ENCODE measurements around the gene NOS1. TPM values are rescaled to one million over a fixed set of nuclear protein-coding genes. Genes with fewer than 3 reads are reported as not detected.

NOS1 gene
- total and polyA plus RNA-seq, 2 of the 8 experiments (the other 6 are each of a cell fraction or from before 2014, with no cell fraction given), result 1.5 to 2.0 TPM

DNA sequence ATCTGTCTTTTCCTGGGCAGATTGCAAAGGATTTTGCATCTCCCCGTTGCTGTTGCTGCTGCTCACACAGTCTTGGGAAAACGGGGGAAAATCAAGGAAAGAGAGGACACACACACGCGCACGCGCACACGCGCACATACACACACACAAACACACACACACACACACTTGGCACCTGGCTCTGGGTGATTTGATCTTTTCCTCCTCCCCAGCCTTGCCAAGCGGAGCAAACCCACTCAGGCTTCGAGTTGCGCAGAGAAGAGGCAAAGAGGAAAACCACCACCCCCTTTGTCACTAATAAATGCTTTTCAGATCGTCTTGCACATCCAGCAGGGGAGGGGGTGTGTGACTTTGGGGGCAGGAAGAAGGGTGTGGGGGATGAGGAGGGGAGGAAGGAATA lies 965 bp upstream of the NOS1 start (continued):
- TF ChIP-seq, protein P1, sequence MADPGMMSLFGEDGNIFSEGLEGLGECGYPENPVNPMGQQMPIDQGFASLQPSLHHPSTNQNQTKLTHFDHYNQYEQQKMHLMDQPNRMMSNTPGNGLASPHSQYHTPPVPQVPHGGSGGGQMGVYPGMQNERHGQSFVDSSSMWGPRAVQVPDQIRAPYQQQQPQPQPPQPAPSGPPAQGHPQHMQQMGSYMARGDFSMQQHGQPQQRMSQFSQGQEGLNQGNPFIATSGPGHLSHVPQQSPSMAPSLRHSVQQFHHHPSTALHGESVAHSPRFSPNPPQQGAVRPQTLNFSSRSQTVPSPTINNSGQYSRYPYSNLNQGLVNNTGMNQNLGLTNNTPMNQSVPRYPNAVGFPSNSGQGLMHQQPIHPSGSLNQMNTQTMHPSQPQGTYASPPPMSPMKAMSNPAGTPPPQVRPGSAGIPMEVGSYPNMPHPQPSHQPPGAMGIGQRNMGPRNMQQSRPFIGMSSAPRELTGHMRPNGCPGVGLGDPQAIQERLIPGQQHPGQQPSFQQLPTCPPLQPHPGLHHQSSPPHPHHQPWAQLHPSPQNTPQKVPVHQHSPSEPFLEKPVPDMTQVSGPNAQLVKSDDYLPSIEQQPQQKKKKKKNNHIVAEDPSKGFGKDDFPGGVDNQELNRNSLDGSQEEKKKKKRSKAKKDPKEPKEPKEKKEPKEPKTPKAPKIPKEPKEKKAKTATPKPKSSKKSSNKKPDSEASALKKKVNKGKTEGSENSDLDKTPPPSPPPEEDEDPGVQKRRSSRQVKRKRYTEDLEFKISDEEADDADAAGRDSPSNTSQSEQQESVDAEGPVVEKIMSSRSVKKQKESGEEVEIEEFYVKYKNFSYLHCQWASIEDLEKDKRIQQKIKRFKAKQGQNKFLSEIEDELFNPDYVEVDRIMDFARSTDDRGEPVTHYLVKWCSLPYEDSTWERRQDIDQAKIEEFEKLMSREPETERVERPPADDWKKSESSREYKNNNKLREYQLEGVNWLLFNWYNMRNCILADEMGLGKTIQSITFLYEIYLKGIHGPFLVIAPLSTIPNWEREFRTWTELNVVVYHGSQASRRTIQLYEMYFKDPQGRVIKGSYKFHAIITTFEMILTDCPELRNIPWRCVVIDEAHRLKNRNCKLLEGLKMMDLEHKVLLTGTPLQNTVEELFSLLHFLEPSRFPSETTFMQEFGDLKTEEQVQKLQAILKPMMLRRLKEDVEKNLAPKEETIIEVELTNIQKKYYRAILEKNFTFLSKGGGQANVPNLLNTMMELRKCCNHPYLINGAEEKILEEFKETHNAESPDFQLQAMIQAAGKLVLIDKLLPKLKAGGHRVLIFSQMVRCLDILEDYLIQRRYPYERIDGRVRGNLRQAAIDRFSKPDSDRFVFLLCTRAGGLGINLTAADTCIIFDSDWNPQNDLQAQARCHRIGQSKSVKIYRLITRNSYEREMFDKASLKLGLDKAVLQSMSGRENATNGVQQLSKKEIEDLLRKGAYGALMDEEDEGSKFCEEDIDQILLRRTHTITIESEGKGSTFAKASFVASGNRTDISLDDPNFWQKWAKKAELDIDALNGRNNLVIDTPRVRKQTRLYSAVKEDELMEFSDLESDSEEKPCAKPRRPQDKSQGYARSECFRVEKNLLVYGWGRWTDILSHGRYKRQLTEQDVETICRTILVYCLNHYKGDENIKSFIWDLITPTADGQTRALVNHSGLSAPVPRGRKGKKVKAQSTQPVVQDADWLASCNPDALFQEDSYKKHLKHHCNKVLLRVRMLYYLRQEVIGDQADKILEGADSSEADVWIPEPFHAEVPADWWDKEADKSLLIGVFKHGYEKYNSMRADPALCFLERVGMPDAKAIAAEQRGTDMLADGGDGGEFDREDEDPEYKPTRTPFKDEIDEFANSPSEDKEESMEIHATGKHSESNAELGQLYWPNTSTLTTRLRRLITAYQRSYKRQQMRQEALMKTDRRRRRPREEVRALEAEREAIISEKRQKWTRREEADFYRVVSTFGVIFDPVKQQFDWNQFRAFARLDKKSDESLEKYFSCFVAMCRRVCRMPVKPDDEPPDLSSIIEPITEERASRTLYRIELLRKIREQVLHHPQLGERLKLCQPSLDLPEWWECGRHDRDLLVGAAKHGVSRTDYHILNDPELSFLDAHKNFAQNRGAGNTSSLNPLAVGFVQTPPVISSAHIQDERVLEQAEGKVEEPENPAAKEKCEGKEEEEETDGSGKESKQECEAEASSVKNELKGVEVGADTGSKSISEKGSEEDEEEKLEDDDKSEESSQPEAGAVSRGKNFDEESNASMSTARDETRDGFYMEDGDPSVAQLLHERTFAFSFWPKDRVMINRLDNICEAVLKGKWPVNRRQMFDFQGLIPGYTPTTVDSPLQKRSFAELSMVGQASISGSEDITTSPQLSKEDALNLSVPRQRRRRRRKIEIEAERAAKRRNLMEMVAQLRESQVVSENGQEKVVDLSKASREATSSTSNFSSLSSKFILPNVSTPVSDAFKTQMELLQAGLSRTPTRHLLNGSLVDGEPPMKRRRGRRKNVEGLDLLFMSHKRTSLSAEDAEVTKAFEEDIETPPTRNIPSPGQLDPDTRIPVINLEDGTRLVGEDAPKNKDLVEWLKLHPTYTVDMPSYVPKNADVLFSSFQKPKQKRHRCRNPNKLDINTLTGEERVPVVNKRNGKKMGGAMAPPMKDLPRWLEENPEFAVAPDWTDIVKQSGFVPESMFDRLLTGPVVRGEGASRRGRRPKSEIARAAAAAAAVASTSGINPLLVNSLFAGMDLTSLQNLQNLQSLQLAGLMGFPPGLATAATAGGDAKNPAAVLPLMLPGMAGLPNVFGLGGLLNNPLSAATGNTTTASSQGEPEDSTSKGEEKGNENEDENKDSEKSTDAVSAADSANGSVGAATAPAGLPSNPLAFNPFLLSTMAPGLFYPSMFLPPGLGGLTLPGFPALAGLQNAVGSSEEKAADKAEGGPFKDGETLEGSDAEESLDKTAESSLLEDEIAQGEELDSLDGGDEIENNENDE (IDR thresholded peaks at IDR 0.05; ENCODE audit: insufficient replicate concordance, low read length), result no peak
- TF ChIP-seq HDAC6 (IDR thresholded peaks at IDR 0.05; ENCODE audit: low read depth, low read length) (no peak), GABPA (IDR thresholded peaks at IDR 0.05; ENCODE audit: borderline replicate concordance, insufficient read depth, low read length) (no peak), CHD1 (IDR thresholded peaks at IDR 0.05; ENCODE audit: low read depth, low read length) (no peak), SIN3A (conservative IDR thresholded peaks at IDR 0.05 in 1 of 2, IDR thresholded peaks at IDR 0.05 in 1 of 2; ENCODE audit: low read depth in 1 of 2, low read length in 2 of 2) (no peak), RNF2 (IDR thresholded peaks at IDR 0.05; ENCODE audit: borderline replicate concordance, low read depth, low read length, missing control alignments, poor library complexity, severe bottlenecking) (no peak)
- TF ChIP-seq, protein P2, sequence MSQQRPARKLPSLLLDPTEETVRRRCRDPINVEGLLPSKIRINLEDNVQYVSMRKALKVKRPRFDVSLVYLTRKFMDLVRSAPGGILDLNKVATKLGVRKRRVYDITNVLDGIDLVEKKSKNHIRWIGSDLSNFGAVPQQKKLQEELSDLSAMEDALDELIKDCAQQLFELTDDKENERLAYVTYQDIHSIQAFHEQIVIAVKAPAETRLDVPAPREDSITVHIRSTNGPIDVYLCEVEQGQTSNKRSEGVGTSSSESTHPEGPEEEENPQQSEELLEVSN (IDR thresholded peaks at IDR 0.05), result no peak
- TF ChIP-seq, protein P3, sequence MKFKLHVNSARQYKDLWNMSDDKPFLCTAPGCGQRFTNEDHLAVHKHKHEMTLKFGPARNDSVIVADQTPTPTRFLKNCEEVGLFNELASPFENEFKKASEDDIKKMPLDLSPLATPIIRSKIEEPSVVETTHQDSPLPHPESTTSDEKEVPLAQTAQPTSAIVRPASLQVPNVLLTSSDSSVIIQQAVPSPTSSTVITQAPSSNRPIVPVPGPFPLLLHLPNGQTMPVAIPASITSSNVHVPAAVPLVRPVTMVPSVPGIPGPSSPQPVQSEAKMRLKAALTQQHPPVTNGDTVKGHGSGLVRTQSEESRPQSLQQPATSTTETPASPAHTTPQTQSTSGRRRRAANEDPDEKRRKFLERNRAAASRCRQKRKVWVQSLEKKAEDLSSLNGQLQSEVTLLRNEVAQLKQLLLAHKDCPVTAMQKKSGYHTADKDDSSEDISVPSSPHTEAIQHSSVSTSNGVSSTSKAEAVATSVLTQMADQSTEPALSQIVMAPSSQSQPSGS (IDR thresholded peaks at IDR 0.05; ENCODE audit: low read length), result no peak

All from H1 (cell line).